DOHH2 (cell line): ENCODE measurements around the gene L1CAM.

Source experiments
- H3F3A ChIP-seq: fragments of 200-600 bp; sonication (generic), shearing (Covaris generic); 2 replicates; pipeline ENCODE4 v1.6.0; 2016; ENCODE audit warnings: antibody characterized with exemption, mild to moderate bottlenecking; ENCODE audit not compliant: control insufficient read depth, insufficient read depth
- H3K27ac ChIP-seq: fragments of 200-600 bp; sonication (generic); 2 replicates; pipeline ENCODE4 v1.5.1; 2014; ENCODE audit warnings: low read depth, mild to moderate bottlenecking, low read length, moderate library complexity
- H3K27me3 ChIP-seq: fragments of 200-600 bp; sonication (generic); 2 replicates; pipeline ENCODE4 v1.6.1; 2014; ENCODE audit warnings: mild to moderate bottlenecking, low read length, mixed read lengths; ENCODE audit not compliant: control insufficient read depth
- H3K36me3 ChIP-seq: fragments of 200-600 bp; sonication (generic); 2 replicates; pipeline ENCODE4 v1.6.1; 2014; ENCODE audit warnings: mild to moderate bottlenecking, low read length, moderate library complexity, mixed read lengths; ENCODE audit not compliant: control insufficient read depth
- H3K4me1 ChIP-seq: fragments of 200-600 bp; sonication (generic); 2 replicates; pipeline ENCODE4 v1.6.1; 2014; ENCODE audit warnings: mild to moderate bottlenecking, low read length, mixed read lengths; ENCODE audit not compliant: control insufficient read depth
- H3K4me2 ChIP-seq: fragments of 200-600 bp; sonication (generic); 2 replicates; pipeline ENCODE4 v1.6.0; 2014; ENCODE audit warnings: mild to moderate bottlenecking, low read length, moderate library complexity
- H3K4me3 ChIP-seq: fragments of 200-600 bp; sonication (generic); 2 replicates; pipeline ENCODE4 v1.5.1; 2014; ENCODE audit warnings: mild to moderate bottlenecking, low read length, mixed read lengths
- H3K79me2 ChIP-seq: fragments of 200-600 bp; sonication (generic); 2 replicates; pipeline ENCODE4 v1.6.1; 2014; ENCODE audit warnings: mild to moderate bottlenecking, low read length, mixed read lengths; ENCODE audit not compliant: control insufficient read depth
- H3K9me2 ChIP-seq: fragments of 200-600 bp; sonication (generic); replicated peaks from 2 replicates; pipeline ENCODE4 v1.6.1; 2014; ENCODE audit warnings: mild to moderate bottlenecking, low read length, mixed read lengths; ENCODE audit not compliant: control insufficient read depth
- H3K9me3 ChIP-seq: fragments of 200-600 bp; sonication (generic); 2 replicates; pipeline ENCODE4 v1.6.1; 2014; ENCODE audit warnings: antibody characterized with exemption, low read length, mixed read lengths; ENCODE audit not compliant: control insufficient read depth, insufficient read depth
- H4K20me1 ChIP-seq: fragments of 200-600 bp; sonication (generic); 2 replicates; pipeline ENCODE4 v1.6.0; 2014; ENCODE audit warnings: low read depth, mild to moderate bottlenecking, antibody characterized with exemption, low read length, moderate library complexity; ENCODE audit not compliant: control insufficient read depth, insufficient read depth
- CTCF ChIP-seq: fragments of 200-600 bp; sonication (generic); IDR thresholded peaks from one replicate; pipeline ENCODE4 v1.5.1; 2014; ENCODE audit warnings: antibody characterized with exemption, mild to moderate bottlenecking, low read depth, low read length; ENCODE audit not compliant: poor library complexity, severe bottlenecking
- EZH2phosphoT487 ChIP-seq: fragments of 200-600 bp; sonication (generic); IDR thresholded peaks from 2 replicates; pipeline ENCODE4 v1.6.1; 2017; ENCODE audit warnings: borderline replicate concordance, mild to moderate bottlenecking, antibody characterized with exemption, low read length, moderate library complexity, mixed read lengths

The L1CAM gene

GRCh38 chrX:153871451-153871850 is 14.5 kb downstream of the L1CAM start:
- no peak overlapping the region for H3K4me3 ChIP-seq
- H3K9me3 ChIP-seq = no peaks in the 10 kb centered on the region
- no peaks in the 10 kb centered on the region for H4K20me1 ChIP-seq
- TF ChIP-seq EZH2phosphoT487 (no peak), CTCF (no peak)
- H3K36me3 ChIP-seq = no peaks in the 10 kb centered on the region
- H3K27me3 ChIP-seq = no peaks in the 10 kb centered on the region; the same call in 1 of the 2 replicates
- no peak overlapping the region for H3K27ac ChIP-seq
- H3F3A ChIP-seq = no peaks in the 10 kb centered on the region
- no peaks in the 10 kb centered on the region for H3K79me2 ChIP-seq
- H3K4me1 ChIP-seq = no peaks in the 10 kb centered on the region
- H3K4me2 ChIP-seq = no peak overlapping the region
- H3K9me2 ChIP-seq = no peaks in the 10 kb centered on the region

- Histone ChIP-seq H3F3A (no peaks in the 10 kb centered on the region), H3K36me3 (no peaks in the 10 kb centered on the region), H3K27ac (no peak overlapping the region), H3K4me3 (no peak overlapping the region), H4K20me1 (no peaks in the 10 kb centered on the region), H3K4me1 (no peaks in the 10 kb centered on the region), H3K27me3 (no peaks in the 10 kb centered on the region; the same call in 1 of the 2 replicates), H3K9me3 (no peaks in the 10 kb centered on the region), H3K79me2 (no peaks in the 10 kb centered on the region), H3K4me2 (no peak overlapping the region), H3K9me2 (no peaks in the 10 kb centered on the region)
- TF ChIP-seq EZH2phosphoT487 = no peak
- no peak for TF ChIP-seq CTCF
Measured at GRCh38 chrX:153870791-153871360, 15.1 kb downstream of the L1CAM start.

- no peak for TF ChIP-seq EZH2phosphoT487
- no peak for TF ChIP-seq CTCF
- no peaks in the 10 kb centered on the region for H3F3A ChIP-seq
- no peak overlapping the region for H3K4me2 ChIP-seq
- H3K9me2 ChIP-seq = no peaks in the 10 kb centered on the region
- H4K20me1 ChIP-seq = no peaks in the 10 kb centered on the region
- H3K4me1 ChIP-seq = no peaks in the 10 kb centered on the region
- H3K4me3 ChIP-seq = no peak overlapping the region
- no peaks in the 10 kb centered on the region; the same call in 1 of the 2 replicates for H3K27me3 ChIP-seq
- no peaks in the 10 kb centered on the region for H3K79me2 ChIP-seq
- H3K27ac ChIP-seq = no peak overlapping the region
- no peaks in the 10 kb centered on the region for H3K36me3 ChIP-seq
- no peaks in the 10 kb centered on the region for H3K9me3 ChIP-seq
Measured at GRCh38 chrX:153870288-153870690, 15.7 kb downstream of the L1CAM start.
